ENCODE data around the gene AGR2.

AGR2 gene

GRCh38 chr7:16810573-16810972 lies 5.8 kb upstream of the AGR2 start:
- H3K23ac ChIP-seq (ENCODE audit: low read length in 2 of 2) = no peak overlapping the region
- H3K27ac ChIP-seq (ENCODE audit: low read length, poor library complexity, severe bottlenecking) = no peak overlapping the region
- H2AK5ac ChIP-seq (ENCODE audit: low read length, severe bottlenecking) = no peak overlapping the region
- H3K9ac ChIP-seq (ENCODE audit: low read length) = no peak overlapping the region
- H3K36me3 ChIP-seq (ENCODE audit: control insufficient read depth in 1 of 2, insufficient read depth in 2 of 2, low read depth in 1 of 2, low read length in 2 of 2) = no peaks in the 10 kb centered on the region
- H3K18ac ChIP-seq (ENCODE audit: low read depth in 1 of 2, low read length in 2 of 2) = no peak overlapping the region
- no peak overlapping the region for H2AFZ ChIP-seq (ENCODE audit: low read depth, low read length)
- H3K4me1 ChIP-seq (ENCODE audit: control insufficient read depth, insufficient read depth, low read depth, low read length) = no peaks in the 10 kb centered on the region
- no peak overlapping the region for H2BK120ac ChIP-seq (ENCODE audit: low read depth, low read length)
- WGBS = 98% methylated on average over 5 of the region's 5 CpGs
- no peak overlapping the region for H3K4me3 ChIP-seq (ENCODE audit: insufficient read depth in 1 of 2, low read depth in 1 of 2, low read length in 2 of 2)
- H2BK15ac ChIP-seq (ENCODE audit: low read depth, poor library complexity, severe bottlenecking) = no peak overlapping the region
- DNase-seq = no peak
- no peaks in the 10 kb centered on the region for H3K9me3 ChIP-seq (ENCODE audit: control insufficient read depth, low read length)
- H3K27me3 ChIP-seq (ENCODE audit: control insufficient read depth in 1 of 2, insufficient read depth in 1 of 2, low read length in 2 of 2) = no peaks in the 10 kb centered on the region
- no peak overlapping the region for H2BK5ac ChIP-seq (ENCODE audit: low read depth, low read length, poor library complexity, severe bottlenecking)
- H3K79me1 ChIP-seq (replicated peaks; ENCODE audit: low read length, poor library complexity, severe bottlenecking) = no peaks in the 10 kb centered on the region
- no peak overlapping the region for H4K91ac ChIP-seq (ENCODE audit: low read length)
- H3K4ac ChIP-seq (ENCODE audit: low read depth in 1 of 2, low read length in 2 of 2) = no peak overlapping the region
- H3K4me2 ChIP-seq (ENCODE audit: low read length, poor library complexity, severe bottlenecking) = no peak overlapping the region
- no peak overlapping the region for H2BK12ac ChIP-seq (ENCODE audit: low read length in 2 of 2)
- no peak overlapping the region for H4K8ac ChIP-seq (ENCODE audit: low read length)
- H3K14ac ChIP-seq (ENCODE audit: low read length in 2 of 2) = no peak overlapping the region

- 78% methylated on average over 1 of the region's 2 CpGs for WGBS
These were observed 5.3 kb upstream of the AGR2 start for GRCh38 chr7:16810112-16810511.

GRCh38 chr7:16805441-16805840 lies 642 bp upstream of the AGR2 start:
- Histone ChIP-seq H2BK5ac (ENCODE audit: low read depth, low read length, poor library complexity, severe bottlenecking) (no peak overlapping the region), H3K18ac (ENCODE audit: low read depth in 1 of 2, low read length in 2 of 2) (no peak overlapping the region), H3K4me2 (ENCODE audit: low read length, poor library complexity, severe bottlenecking) (no peak overlapping the region), H3K4me1 (ENCODE audit: control insufficient read depth, insufficient read depth, low read depth, low read length) (peaks cover 6% of the 10 kb centered on the region), H3K23ac (ENCODE audit: low read length in 2 of 2) (no peak overlapping the region), H2BK15ac (ENCODE audit: low read depth, poor library complexity, severe bottlenecking) (no peak overlapping the region), H3K36me3 (ENCODE audit: control insufficient read depth in 1 of 2, insufficient read depth in 2 of 2, low read depth in 1 of 2, low read length in 2 of 2) (no peaks in the 10 kb centered on the region), H3K14ac (ENCODE audit: low read length in 2 of 2) (no peak overlapping the region), H3K79me1 (replicated peaks; ENCODE audit: low read length, poor library complexity, severe bottlenecking) (no peaks in the 10 kb centered on the region), H2AK5ac (ENCODE audit: low read length, severe bottlenecking) (no peak overlapping the region), H2BK12ac (ENCODE audit: low read length in 2 of 2) (no peak overlapping the region), H3K27me3 (ENCODE audit: control insufficient read depth in 1 of 2, insufficient read depth in 1 of 2, low read length in 2 of 2) (no peaks in the 10 kb centered on the region), H3K9me3 (ENCODE audit: control insufficient read depth, low read length) (no peaks in the 10 kb centered on the region), H2AFZ (ENCODE audit: low read depth, low read length) (no peak overlapping the region), H4K91ac (ENCODE audit: low read length) (no peak overlapping the region), H3K27ac (ENCODE audit: low read length, poor library complexity, severe bottlenecking) (no peak overlapping the region), H3K4ac (ENCODE audit: low read depth in 1 of 2, low read length in 2 of 2) (no peak overlapping the region), H2BK120ac (ENCODE audit: low read depth, low read length) (no peak overlapping the region), H4K8ac (ENCODE audit: low read length) (no peak overlapping the region), H3K4me3 (ENCODE audit: insufficient read depth in 1 of 2, low read depth in 1 of 2, low read length in 2 of 2) (no peak overlapping the region), H3K9ac (ENCODE audit: low read length) (no peak overlapping the region)
- 88% methylated on average over 3 of the region's 3 CpGs for WGBS
- no peak for DNase-seq

More at GRCh38 chr7:16810112-16810511, 5.3 kb upstream of the AGR2 start:
- no peak overlapping the region for H3K14ac ChIP-seq (ENCODE audit: low read length in 2 of 2)
- H2BK120ac ChIP-seq (ENCODE audit: low read depth, low read length) = no peak overlapping the region
- H4K8ac ChIP-seq (ENCODE audit: low read length) = no peak overlapping the region
- H3K4ac ChIP-seq (ENCODE audit: low read depth in 1 of 2, low read length in 2 of 2) = no peak overlapping the region
- no peak overlapping the region for H2BK5ac ChIP-seq (ENCODE audit: low read depth, low read length, poor library complexity, severe bottlenecking)
- H3K27me3 ChIP-seq (ENCODE audit: control insufficient read depth in 1 of 2, insufficient read depth in 1 of 2, low read length in 2 of 2) = no peaks in the 10 kb centered on the region
- H4K91ac ChIP-seq (ENCODE audit: low read length) = no peak overlapping the region
- no peak overlapping the region for H2BK12ac ChIP-seq (ENCODE audit: low read length in 2 of 2)
- H2BK15ac ChIP-seq (ENCODE audit: low read depth, poor library complexity, severe bottlenecking) = no peak overlapping the region
- H3K4me2 ChIP-seq (ENCODE audit: low read length, poor library complexity, severe bottlenecking) = no peak overlapping the region
- H3K4me1 ChIP-seq (ENCODE audit: control insufficient read depth, insufficient read depth, low read depth, low read length) = no peaks in the 10 kb centered on the region
- no peak for DNase-seq
- no peak overlapping the region for H3K18ac ChIP-seq (ENCODE audit: low read depth in 1 of 2, low read length in 2 of 2)
- no peak overlapping the region for H3K23ac ChIP-seq (ENCODE audit: low read length in 2 of 2)
- no peaks in the 10 kb centered on the region for H3K36me3 ChIP-seq (ENCODE audit: control insufficient read depth in 1 of 2, insufficient read depth in 2 of 2, low read depth in 1 of 2, low read length in 2 of 2)
- no peak overlapping the region for H3K27ac ChIP-seq (ENCODE audit: low read length, poor library complexity, severe bottlenecking)
- H3K4me3 ChIP-seq (ENCODE audit: insufficient read depth in 1 of 2, low read depth in 1 of 2, low read length in 2 of 2) = no peak overlapping the region
- no peak overlapping the region for H3K9ac ChIP-seq (ENCODE audit: low read length)
- no peak overlapping the region for H2AK5ac ChIP-seq (ENCODE audit: low read length, severe bottlenecking)
- H2AFZ ChIP-seq (ENCODE audit: low read depth, low read length) = no peak overlapping the region
- no peaks in the 10 kb centered on the region for H3K9me3 ChIP-seq (ENCODE audit: control insufficient read depth, low read length)
- H3K79me1 ChIP-seq (replicated peaks; ENCODE audit: low read length, poor library complexity, severe bottlenecking) = no peaks in the 10 kb centered on the region

GRCh38 chr7:16803881-16804673 lies 722 bp downstream of the AGR2 start:
- H2BK120ac ChIP-seq (ENCODE audit: low read depth, low read length) = no peak overlapping the region
- H3K4me2 ChIP-seq (ENCODE audit: low read length, poor library complexity, severe bottlenecking) = no peak overlapping the region
- no peak overlapping the region for H2AK5ac ChIP-seq (ENCODE audit: low read length, severe bottlenecking)
- peak overlapping the region in 1 of 2 experiments; percentile 22 for H3K18ac ChIP-seq (ENCODE audit: low read depth in 1 of 2, low read length in 2 of 2)
- no peak overlapping the region for H3K4me3 ChIP-seq (ENCODE audit: insufficient read depth in 1 of 2, low read depth in 1 of 2, low read length in 2 of 2)
- no peak overlapping the region for H4K91ac ChIP-seq (ENCODE audit: low read length)
- peaks cover 6% of the 10 kb centered on the region for H3K4me1 ChIP-seq (ENCODE audit: control insufficient read depth, insufficient read depth, low read depth, low read length)
- no peak overlapping the region for H4K8ac ChIP-seq (ENCODE audit: low read length)
- peak; percentile 33 for DNase-seq
- H3K9ac ChIP-seq (ENCODE audit: low read length) = no peak overlapping the region
- no peak overlapping the region for H3K23ac ChIP-seq (ENCODE audit: low read length in 2 of 2)
- H2AFZ ChIP-seq (ENCODE audit: low read depth, low read length) = no peak overlapping the region
- no peaks in the 10 kb centered on the region for H3K36me3 ChIP-seq (ENCODE audit: control insufficient read depth in 1 of 2, insufficient read depth in 2 of 2, low read depth in 1 of 2, low read length in 2 of 2)
- no peaks in the 10 kb centered on the region for H3K27me3 ChIP-seq (ENCODE audit: control insufficient read depth in 1 of 2, insufficient read depth in 1 of 2, low read length in 2 of 2)
- peak overlapping the region; percentile 39 for H3K27ac ChIP-seq (ENCODE audit: low read length, poor library complexity, severe bottlenecking)
- no peak overlapping the region for H2BK12ac ChIP-seq (ENCODE audit: low read length in 2 of 2)
- H3K4ac ChIP-seq (ENCODE audit: low read depth in 1 of 2, low read length in 2 of 2) = no peak overlapping the region
- H3K14ac ChIP-seq (ENCODE audit: low read length in 2 of 2) = no peak overlapping the region
- H3K79me1 ChIP-seq (replicated peaks; ENCODE audit: low read length, poor library complexity, severe bottlenecking) = no peaks in the 10 kb centered on the region
- H3K9me3 ChIP-seq (ENCODE audit: control insufficient read depth, low read length) = no peaks in the 10 kb centered on the region
- H2BK15ac ChIP-seq (ENCODE audit: low read depth, poor library complexity, severe bottlenecking) = no peak overlapping the region
- 77% methylated on average over 7 of the region's 7 CpGs for WGBS
- no peak overlapping the region for H2BK5ac ChIP-seq (ENCODE audit: low read depth, low read length, poor library complexity, severe bottlenecking)

All from mesenchymal stem cell (in vitro differentiated cells and primary cell).